ENCODE results near the gene MSI2. TPM values are rescaled to one million over a fixed set of nuclear protein-coding genes. Genes with fewer than 3 reads are reported as not detected.

MSI2 gene
- total RNA-seq, 1 donor from 2014 or later = 75.5 TPM

DNA sequence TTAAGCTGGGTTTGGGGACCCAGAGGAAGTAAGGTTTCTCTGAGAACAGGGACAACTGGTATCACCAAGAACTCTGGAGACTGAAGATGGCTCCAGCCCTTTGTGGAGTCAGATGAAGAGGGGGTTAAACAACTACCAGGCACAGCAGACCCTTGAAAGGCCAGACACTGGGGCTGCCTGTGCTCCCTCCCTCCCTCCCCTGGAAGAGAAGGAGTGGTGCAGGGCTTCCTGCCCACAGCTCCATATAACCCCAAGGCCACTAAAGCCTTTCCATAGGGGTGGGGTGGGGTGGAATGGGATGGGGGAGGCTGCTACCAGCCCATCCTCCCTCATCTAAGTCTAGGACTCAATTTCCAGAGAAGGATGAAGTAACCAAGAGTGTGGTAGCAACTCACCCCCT is 422.1 kb downstream of the MSI2 start:
- Mint-ChIP-seq H3K4me1 (ENCODE audit: unreplicated experiment) (no peaks in the 10 kb centered on the region), H3K27ac (ENCODE audit: unreplicated experiment) (no peak overlapping the region), H3K27me3 (ENCODE audit: unreplicated experiment) (no peaks in the 10 kb centered on the region), H3K4me3 (ENCODE audit: unreplicated experiment) (no peak overlapping the region), H3K36me3 (ENCODE audit: unreplicated experiment) (peaks cover 16% of the 10 kb centered on the region), H3K9me3 (ENCODE audit: unreplicated experiment) (no peaks in the 10 kb centered on the region)
- peak; percentile 68 for DNase-seq (ENCODE audit: extremely low spot score, unreplicated experiment)
- TF ChIP-seq CTCF (IDR thresholded peaks at IDR 0.05) = no peak

DNA sequence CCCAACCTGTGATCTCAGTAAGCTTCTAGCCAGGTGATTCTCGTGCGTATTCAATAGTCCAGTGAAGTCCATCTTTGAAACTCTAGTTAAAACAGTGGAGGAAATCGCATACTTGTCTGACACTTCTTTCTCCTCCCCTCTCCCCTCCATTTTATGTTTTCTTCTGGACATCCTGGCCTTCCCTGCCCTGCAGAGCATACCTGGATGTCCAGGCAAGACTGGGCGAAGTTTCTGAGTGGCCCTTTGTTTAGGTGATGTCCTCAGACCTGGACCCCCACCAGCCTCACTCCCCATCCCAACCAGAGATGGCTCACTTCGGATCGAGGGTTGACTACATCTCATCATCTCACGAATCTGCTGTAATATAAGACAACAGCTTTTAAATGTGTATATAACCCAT is 423.0 kb downstream of the MSI2 start:
- no peaks in the 10 kb centered on the region for H3K27me3 Mint-ChIP-seq (ENCODE audit: unreplicated experiment)
- H3K27ac Mint-ChIP-seq (ENCODE audit: unreplicated experiment) = no peak overlapping the region
- no peak overlapping the region for H3K4me3 Mint-ChIP-seq (ENCODE audit: unreplicated experiment)
- no peak for TF ChIP-seq CTCF (IDR thresholded peaks at IDR 0.05)
- peaks cover 16% of the 10 kb centered on the region for H3K36me3 Mint-ChIP-seq (ENCODE audit: unreplicated experiment)
- H3K4me1 Mint-ChIP-seq (ENCODE audit: unreplicated experiment) = no peaks in the 10 kb centered on the region
- DNase-seq (ENCODE audit: extremely low spot score, unreplicated experiment) = peak; percentile 32
- H3K9me3 Mint-ChIP-seq (ENCODE audit: unreplicated experiment) = no peaks in the 10 kb centered on the region

DNA sequence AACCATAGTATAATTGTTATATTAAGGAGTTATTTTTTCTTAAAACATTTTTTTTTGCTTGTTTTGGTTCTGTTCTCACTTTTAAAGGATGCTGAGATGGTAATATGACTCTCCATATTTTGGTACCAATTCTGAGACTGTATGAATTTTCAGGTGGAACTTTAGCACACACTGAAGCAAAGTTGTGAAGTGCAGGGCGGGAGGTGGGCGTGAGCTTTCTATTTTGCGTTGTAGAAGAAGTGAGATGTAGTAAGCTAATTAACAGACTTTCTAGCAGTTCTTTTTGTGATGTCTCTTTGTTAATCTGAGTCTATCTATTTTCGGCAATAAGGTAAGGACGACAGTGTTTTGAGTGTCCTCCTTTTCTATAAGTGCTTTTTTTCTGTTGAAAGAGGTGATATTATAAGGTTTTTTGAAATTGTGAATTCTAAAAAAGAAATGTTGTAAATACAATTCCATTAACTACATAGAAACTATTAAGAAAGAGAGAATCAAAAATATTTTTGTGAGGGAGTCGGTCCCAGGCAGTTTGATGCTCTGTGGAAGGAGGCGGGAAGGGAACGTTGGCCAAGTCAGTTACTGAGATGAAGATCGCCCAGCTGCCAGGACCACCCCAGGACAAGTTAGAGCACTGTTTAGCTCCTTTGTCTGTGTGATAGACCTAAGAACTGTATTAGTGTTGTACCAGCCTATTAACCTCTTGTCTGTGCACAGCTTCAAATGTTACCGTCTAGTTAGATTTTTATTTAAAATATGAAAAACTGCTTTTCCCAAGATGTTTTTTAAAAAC is 423.8 kb downstream of the MSI2 start:
- no peak for TF ChIP-seq CTCF (IDR thresholded peaks at IDR 0.05)
- peaks cover 16% of the 10 kb centered on the region for H3K36me3 Mint-ChIP-seq (ENCODE audit: unreplicated experiment)
- no peak overlapping the region for H3K4me3 Mint-ChIP-seq (ENCODE audit: unreplicated experiment)
- H3K27me3 Mint-ChIP-seq (ENCODE audit: unreplicated experiment) = no peaks in the 10 kb centered on the region
- no peak overlapping the region for H3K27ac Mint-ChIP-seq (ENCODE audit: unreplicated experiment)
- no peaks in the 10 kb centered on the region for H3K9me3 Mint-ChIP-seq (ENCODE audit: unreplicated experiment)
- DNase-seq (ENCODE audit: extremely low spot score, unreplicated experiment) = no peak
- H3K4me1 Mint-ChIP-seq (ENCODE audit: unreplicated experiment) = no peaks in the 10 kb centered on the region

GRCh38 chr17:57682701-57683100 is 426.4 kb downstream of the MSI2 start:
- no peak overlapping the region for H3K27ac Mint-ChIP-seq (ENCODE audit: unreplicated experiment)
- H3K4me1 Mint-ChIP-seq (ENCODE audit: unreplicated experiment) = peaks cover 2% of the 10 kb centered on the region
- H3K4me3 Mint-ChIP-seq (ENCODE audit: unreplicated experiment) = no peak overlapping the region
- peaks cover 9% of the 10 kb centered on the region for H3K36me3 Mint-ChIP-seq (ENCODE audit: unreplicated experiment)
- DNase-seq (ENCODE audit: extremely low spot score, unreplicated experiment) = peak; percentile 74
- H3K9me3 Mint-ChIP-seq (ENCODE audit: unreplicated experiment) = peaks cover 3% of the 10 kb centered on the region
- TF ChIP-seq CTCF (IDR thresholded peaks at IDR 0.05) = no peak
- H3K27me3 Mint-ChIP-seq (ENCODE audit: unreplicated experiment) = no peaks in the 10 kb centered on the region

GRCh38 chr17:57684711-57685498 is 428.6 kb downstream of the MSI2 start:
- no peak overlapping the region for H3K4me3 Mint-ChIP-seq (ENCODE audit: unreplicated experiment)
- H3K27ac Mint-ChIP-seq (ENCODE audit: unreplicated experiment) = no peak overlapping the region
- TF ChIP-seq CTCF (IDR thresholded peaks at IDR 0.05) = no peak
- peak; percentile 57 for DNase-seq (ENCODE audit: extremely low spot score, unreplicated experiment)
- no peaks in the 10 kb centered on the region for H3K27me3 Mint-ChIP-seq (ENCODE audit: unreplicated experiment)
- peaks cover 10% of the 10 kb centered on the region for H3K9me3 Mint-ChIP-seq (ENCODE audit: unreplicated experiment)
- peaks cover 2% of the 10 kb centered on the region for H3K4me1 Mint-ChIP-seq (ENCODE audit: unreplicated experiment)
- H3K36me3 Mint-ChIP-seq (ENCODE audit: unreplicated experiment) = peaks cover 8% of the 10 kb centered on the region

Data from osteocyte (in vitro differentiated cells).